Astrocyte of the cerebellum (primary cell): ENCODE data around the gene FRMD4A.
A peak's percentile ranks its signal among the peaks of the same experiment; 100 is the strongest.

Source experiments
- DNase-seq: peaks from one replicate; pipeline ENCODE4 v3.0.0-alpha.2; 2011; ENCODE audit warnings: low read depth
- H3K4me3 ChIP-seq: 2 replicates; pipeline ENCODE4 v1.5.1; 2011; ENCODE audit warnings: mild to moderate bottlenecking, low read depth, low read length, moderate library complexity
- in situ Hi-C: cut with HindIII; loops from 2 replicates; pipeline ENCODE4 v1.10.0; 2017; ENCODE audit warnings: low sequenced_read_pairs
- TF ChIP-seq, protein P1 (sequence below): IDR thresholded peaks from 2 replicates; pipeline ENCODE4 v1.5.1; 2012; ENCODE audit warnings: low read length, low read depth, moderate library complexity, mild to moderate bottlenecking; ENCODE audit errors: missing control alignments

Gene FRMD4A

DNA sequence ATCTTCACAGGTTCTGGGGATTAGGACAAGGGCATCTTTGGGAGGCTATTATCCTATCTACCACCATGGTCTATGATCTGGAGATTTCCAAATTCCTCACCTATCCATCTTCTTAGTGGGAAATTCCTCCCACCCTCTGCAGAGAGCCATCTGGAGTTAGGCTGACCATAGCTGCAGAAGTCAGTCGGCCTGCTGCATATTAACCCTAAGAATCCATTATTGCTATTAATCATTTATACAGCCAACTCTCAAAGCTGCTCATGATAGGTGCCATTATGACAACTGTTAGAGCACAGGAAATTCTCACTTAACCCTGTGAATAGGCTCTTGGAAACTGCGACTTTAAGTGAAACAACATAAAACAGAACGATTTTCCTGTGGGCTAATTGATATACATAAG lies 60.4 kb downstream of the FRMD4A start:
- no peak overlapping the region for H3K4me3 ChIP-seq
- in situ Hi-C loops = no loop called here
- no peak for DNase-seq
- TF ChIP-seq, protein P1, sequence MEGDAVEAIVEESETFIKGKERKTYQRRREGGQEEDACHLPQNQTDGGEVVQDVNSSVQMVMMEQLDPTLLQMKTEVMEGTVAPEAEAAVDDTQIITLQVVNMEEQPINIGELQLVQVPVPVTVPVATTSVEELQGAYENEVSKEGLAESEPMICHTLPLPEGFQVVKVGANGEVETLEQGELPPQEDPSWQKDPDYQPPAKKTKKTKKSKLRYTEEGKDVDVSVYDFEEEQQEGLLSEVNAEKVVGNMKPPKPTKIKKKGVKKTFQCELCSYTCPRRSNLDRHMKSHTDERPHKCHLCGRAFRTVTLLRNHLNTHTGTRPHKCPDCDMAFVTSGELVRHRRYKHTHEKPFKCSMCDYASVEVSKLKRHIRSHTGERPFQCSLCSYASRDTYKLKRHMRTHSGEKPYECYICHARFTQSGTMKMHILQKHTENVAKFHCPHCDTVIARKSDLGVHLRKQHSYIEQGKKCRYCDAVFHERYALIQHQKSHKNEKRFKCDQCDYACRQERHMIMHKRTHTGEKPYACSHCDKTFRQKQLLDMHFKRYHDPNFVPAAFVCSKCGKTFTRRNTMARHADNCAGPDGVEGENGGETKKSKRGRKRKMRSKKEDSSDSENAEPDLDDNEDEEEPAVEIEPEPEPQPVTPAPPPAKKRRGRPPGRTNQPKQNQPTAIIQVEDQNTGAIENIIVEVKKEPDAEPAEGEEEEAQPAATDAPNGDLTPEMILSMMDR = no peak

DNA sequence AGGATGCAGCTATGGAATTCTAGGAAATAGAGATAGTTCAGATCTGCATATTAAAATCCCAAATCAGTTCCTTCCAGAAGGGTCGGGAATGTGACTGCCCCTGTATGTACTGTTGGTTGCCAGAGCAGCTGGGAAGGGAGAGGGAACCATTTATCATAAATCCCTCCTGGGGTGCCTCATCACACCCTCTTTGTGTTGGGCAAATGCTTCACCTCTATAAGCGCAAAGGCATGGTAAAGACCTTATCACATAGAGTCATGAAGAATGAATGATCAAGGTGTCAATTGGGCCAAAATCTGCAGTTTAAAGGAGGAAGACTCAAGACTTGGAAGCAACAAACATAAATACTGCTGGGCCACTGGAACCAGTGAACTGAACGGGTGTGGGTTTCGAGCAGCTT lies 65.0 kb downstream of the FRMD4A start:
- in situ Hi-C loops = no loop called here
- TF ChIP-seq, protein P1 = no peak
- H3K4me3 ChIP-seq = no peak overlapping the region
- no peak for DNase-seq

DNA sequence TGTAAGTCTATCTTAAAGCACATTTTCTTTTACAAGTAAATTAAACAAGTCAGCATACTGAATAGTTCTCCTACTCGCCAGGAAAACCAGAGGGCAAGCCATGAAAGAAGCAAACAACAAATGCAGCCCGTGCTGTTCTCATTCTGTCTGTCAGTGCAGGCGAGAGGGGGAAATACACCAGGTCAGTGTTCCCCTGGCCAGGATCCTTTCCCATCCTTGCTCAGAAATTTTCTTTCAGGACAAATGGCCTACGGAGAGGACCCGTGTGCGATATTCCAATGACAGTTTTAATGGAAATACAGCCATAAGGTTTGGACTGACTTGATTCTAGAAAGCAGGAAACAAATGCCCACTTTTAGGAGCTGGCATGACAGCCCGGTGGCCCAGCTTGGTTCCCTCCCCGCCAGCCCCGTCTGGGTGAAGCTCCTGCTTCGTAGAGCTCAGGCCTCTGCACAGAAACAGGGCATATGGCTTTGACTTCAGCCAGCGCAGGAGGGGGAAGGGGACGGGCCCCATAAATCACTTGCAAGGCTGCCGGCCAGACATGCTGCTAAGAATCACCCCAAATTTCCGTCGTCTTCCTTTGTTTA lies 67.8 kb downstream of the FRMD4A start:
- in situ Hi-C loops = no loop called here

DNA sequence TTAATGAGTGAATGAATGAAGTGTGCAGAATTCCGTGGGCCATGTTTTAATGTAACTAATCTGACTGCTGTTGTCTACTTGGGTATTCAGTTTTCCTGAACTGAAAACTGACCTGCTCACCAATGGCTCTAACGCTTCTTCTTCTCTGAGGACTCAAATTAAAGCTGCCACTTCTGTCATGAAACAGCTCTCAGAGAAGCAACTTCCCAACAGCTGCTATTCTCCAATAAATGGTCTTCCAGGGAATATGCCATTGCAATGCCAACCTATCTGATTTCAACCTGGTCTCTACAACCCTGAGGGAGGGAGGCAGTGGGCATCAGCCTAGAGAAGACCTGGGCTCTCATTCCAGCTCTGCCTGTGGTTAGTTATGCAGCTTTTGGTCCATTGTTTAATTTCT lies 69.4 kb downstream of the FRMD4A start:
- H3K4me3 ChIP-seq = no peak overlapping the region
- no peak for DNase-seq
- TF ChIP-seq, protein P1 = no peak
- in situ Hi-C loops = no loop called here

More for the DNA sequence above, 67.8 kb downstream of the FRMD4A start:
- no peak for DNase-seq
- TF ChIP-seq, protein P1 = no peak
- no peak overlapping the region for H3K4me3 ChIP-seq

DNA sequence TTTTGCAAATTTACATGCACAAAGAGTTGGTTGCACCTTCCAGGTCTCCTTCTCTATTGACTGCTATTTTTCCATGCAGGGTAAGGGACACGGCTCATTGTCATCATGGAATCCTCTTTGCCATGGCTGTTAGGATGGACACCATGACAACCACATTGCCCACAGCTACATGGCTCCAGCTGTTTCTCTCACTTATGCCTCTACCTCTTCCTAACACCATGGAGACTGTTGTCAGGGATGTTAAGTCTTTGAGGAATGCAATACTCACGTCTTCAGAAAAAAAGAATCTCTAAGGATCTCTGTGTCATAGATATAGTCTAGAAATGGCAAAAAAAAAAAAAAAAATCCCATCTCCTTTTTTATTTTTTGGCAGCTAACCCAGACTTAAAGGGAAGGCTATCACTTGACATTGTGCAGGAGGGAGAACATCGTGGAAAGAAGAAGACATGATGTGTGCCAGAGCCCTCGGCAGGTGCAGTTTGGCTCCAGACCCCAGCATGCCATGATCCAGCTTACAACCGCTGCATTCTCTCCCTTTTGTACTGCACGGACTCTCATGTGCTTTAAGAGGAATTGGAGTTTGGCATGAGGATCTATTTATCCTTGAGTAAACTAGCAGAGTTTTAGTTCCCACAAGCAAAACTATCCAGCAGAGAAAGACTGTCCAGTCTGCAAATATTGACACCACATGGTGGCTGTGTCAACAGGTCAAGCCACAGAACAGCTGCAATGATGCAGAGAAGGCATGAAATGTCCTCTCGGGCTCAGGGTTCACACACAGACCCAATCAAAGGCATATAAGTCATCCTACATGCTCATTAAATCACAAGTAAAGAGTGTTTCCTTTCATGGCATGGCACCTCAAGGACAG lies 70.8 kb downstream of the FRMD4A start:
- in situ Hi-C loops = no loop called here
- no peak overlapping the region for H3K4me3 ChIP-seq
- TF ChIP-seq, protein P1 = no peak
- peak; percentile 83 for DNase-seq

DNA sequence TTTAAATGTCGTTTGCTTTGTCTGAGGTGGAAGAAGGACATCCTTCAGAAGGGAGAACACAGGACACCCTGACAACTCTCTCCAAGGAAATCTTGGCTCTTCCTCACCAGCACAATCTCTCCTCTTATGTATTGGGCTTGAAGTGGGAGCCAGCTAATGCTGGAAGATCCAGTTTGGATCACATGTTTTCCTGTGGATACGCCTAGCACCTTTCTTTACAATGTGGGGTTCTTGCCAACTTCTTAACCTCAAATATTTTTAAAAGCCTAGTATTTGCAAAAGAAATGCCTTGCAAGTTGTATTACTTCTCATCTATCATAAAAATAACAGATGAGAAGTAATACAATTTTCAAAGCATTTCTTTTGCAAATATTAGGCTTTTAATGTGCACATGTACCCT lies 76.4 kb downstream of the FRMD4A start:
- in situ Hi-C loops = no loop called here
- DNase-seq = peak; percentile 73
- TF ChIP-seq, protein P1 = no peak
- no peak overlapping the region for H3K4me3 ChIP-seq
